GM19372 (cell line): ENCODE results near the gene SFRP5.

ENCODE experiments used
- ATAC-seq: cut with Tn5 transposase; IDR thresholded peaks from one replicate; pipeline ENCODE4 v1.9.1; 2021; ENCODE audit warnings: mild to moderate bottlenecking, low read depth, moderate library complexity; ENCODE audit not compliant: unreplicated experiment

The SFRP5 gene

GRCh38 chr10:97788552-97789442, 17.0 kb upstream of the SFRP5 start:
- no peak for ATAC-seq

- ATAC-seq, result no peak
These were observed 13.9 kb upstream of the SFRP5 start for GRCh38 chr10:97785731-97786130.

GRCh38 chr10:97785231-97785630, 13.4 kb upstream of the SFRP5 start:
- no peak for ATAC-seq

GRCh38 chr10:97784200-97784810, 12.5 kb upstream of the SFRP5 start:
- no peak for ATAC-seq

GRCh38 chr10:97782455-97783228, 10.8 kb upstream of the SFRP5 start:
- no peak for ATAC-seq

- ATAC-seq, result no peak
These were observed 10.0 kb upstream of the SFRP5 start for GRCh38 chr10:97781618-97782331.

- ATAC-seq, result no peak
These were observed 9.2 kb upstream of the SFRP5 start for GRCh38 chr10:97780841-97781617.

- no peak for ATAC-seq
These were observed 8.2 kb upstream of the SFRP5 start for GRCh38 chr10:97779975-97780374.

GRCh38 chr10:97779492-97779891, 7.7 kb upstream of the SFRP5 start:
- no peak for ATAC-seq

- no peak for ATAC-seq
These were observed 6.9 kb upstream of the SFRP5 start for GRCh38 chr10:97778452-97779302.

GRCh38 chr10:97777143-97777542, 5.3 kb upstream of the SFRP5 start:
- ATAC-seq, result no peak

GRCh38 chr10:97774811-97775294, 3.1 kb upstream of the SFRP5 start:
- ATAC-seq, result no peak

GRCh38 chr10:97773096-97773495, 1.3 kb upstream of the SFRP5 start:
- ATAC-seq, result no peak

GRCh38 chr10:97771055-97771891, 526 bp downstream of the SFRP5 start:
- ATAC-seq, result no peak

GRCh38 chr10:97770255-97770654, 1.5 kb downstream of the SFRP5 start:
- ATAC-seq, result no peak

GRCh38 chr10:97768322-97769315, 3.2 kb downstream of the SFRP5 start:
- ATAC-seq, result no peak
